Astrocyte (in vitro differentiated cells and primary cell): Measurements from ENCODE around the gene SPATA1. TPM values are rescaled to one million over a fixed set of nuclear protein-coding genes. Genes with fewer than 3 reads are reported as not detected.

ENCODE experiments used
- DNase-seq: peaks from one replicate; pipeline ENCODE4 v3.0.0-alpha.2; 2010; ENCODE audit warnings: low read depth
- FAIRE-seq: peaks from 2 replicates; lab custom pipeline; 2011; peaks lifted over from hg19 to GRCh38; lab: Jason Lieb, UNC
- H2AFZ ChIP-seq: 2 replicates; pipeline ENCODE4 v1.6.0; 2012; ENCODE audit warnings: low read depth, low read length, inconsistent platforms
- H3K27ac ChIP-seq: 2 replicates; pipeline ENCODE4 v1.5.1; 2011; ENCODE audit warnings: low read depth, low read length, inconsistent platforms
- H3K27me3 ChIP-seq: 2 replicates; pipeline ENCODE4 v1.6.0; 2011; ENCODE audit warnings: low read length, inconsistent platforms; ENCODE audit not compliant: insufficient read depth
- H3K36me3 ChIP-seq: 2 replicates; pipeline ENCODE4 v1.5.1; 2011; ENCODE audit warnings: low read length, inconsistent platforms; ENCODE audit not compliant: insufficient read depth
- H3K4me1 ChIP-seq: 2 replicates; pipeline ENCODE4 v1.5.1; 2011; ENCODE audit warnings: low read length, inconsistent platforms; ENCODE audit not compliant: insufficient read depth
- H3K4me2 ChIP-seq: 2 replicates; pipeline ENCODE4 v1.6.0; 2012; ENCODE audit warnings: low read length, inconsistent platforms
- H3K4me3 ChIP-seq: 2 replicates; pipeline ENCODE4 v1.5.1; 2011; ENCODE audit warnings: low read depth, mild to moderate bottlenecking, low read length, inconsistent platforms; ENCODE audit not compliant: insufficient read depth
- H3K79me2 ChIP-seq: 2 replicates; pipeline ENCODE4 v1.6.0; 2012; ENCODE audit warnings: mild to moderate bottlenecking, low read length, inconsistent platforms; ENCODE audit not compliant: insufficient read depth
- H3K9ac ChIP-seq: 2 replicates; pipeline ENCODE4 v1.6.0; 2012; ENCODE audit warnings: mild to moderate bottlenecking, low read length, inconsistent platforms
- H3K9me3 ChIP-seq: 2 replicates; pipeline ENCODE4 v1.5.1; 2012; ENCODE audit warnings: low read depth, mild to moderate bottlenecking, low read length, inconsistent platforms; ENCODE audit not compliant: insufficient read depth
- H4K20me1 ChIP-seq: 2 replicates; pipeline ENCODE4 v1.6.0; 2012; ENCODE audit warnings: low read length, inconsistent platforms; ENCODE audit not compliant: insufficient read depth
- H3K27ac Mint-ChIP-seq: one replicate; pipeline ENCODE4 v1.8.0; 2021; ENCODE audit warnings: mild to moderate bottlenecking, mixed read lengths; ENCODE audit not compliant: unreplicated experiment
- H3K27me3 Mint-ChIP-seq: one replicate; pipeline ENCODE4 v1.8.0; 2021; ENCODE audit warnings: low read depth, mixed read lengths; ENCODE audit not compliant: unreplicated experiment
- H3K36me3 Mint-ChIP-seq: one replicate; pipeline ENCODE4 v1.8.0; 2021; ENCODE audit warnings: low read depth, mixed read lengths; ENCODE audit not compliant: unreplicated experiment
- H3K4me1 Mint-ChIP-seq: one replicate; pipeline ENCODE4 v1.8.0; 2021; ENCODE audit warnings: low read depth, mixed read lengths; ENCODE audit not compliant: unreplicated experiment
- H3K4me3 Mint-ChIP-seq: one replicate; pipeline ENCODE4 v1.8.0; 2021; ENCODE audit warnings: mild to moderate bottlenecking, moderate library complexity, mixed read lengths; ENCODE audit not compliant: unreplicated experiment
- H3K9me3 Mint-ChIP-seq: one replicate; pipeline ENCODE4 v1.8.0; 2021; ENCODE audit warnings: mild to moderate bottlenecking, mixed read lengths; ENCODE audit not compliant: unreplicated experiment
- CTCF ChIP-seq: IDR thresholded peaks from 2 replicates; pipeline ENCODE4 v1.5.1; 2011; ENCODE audit warnings: low read depth, mild to moderate bottlenecking, inconsistent platforms, low read length, moderate library complexity; ENCODE audit not compliant: insufficient read depth
- total RNA-seq: library from RNA; stranded (reverse); gene quantifications from 2 replicates; pipeline ENCODE4 v1.2.1, GENCODE V29; 2021

SPATA1 gene
- total RNA-seq, 1 donor from 2014 or later, result 1.4 TPM

GRCh38 chr1:84615790-84616189, 109.6 kb downstream of the SPATA1 start:
- FAIRE-seq, result no peak
- Histone ChIP-seq H3K9me3 (peaks cover 12% of the 10 kb centered on the region), H2AFZ (no peak overlapping the region), H3K27me3 (no peaks in the 10 kb centered on the region), H3K4me1 (peaks cover 16% of the 10 kb centered on the region), H3K4me2 (no peak overlapping the region), H3K4me3 (no peak overlapping the region), H4K20me1 (no peaks in the 10 kb centered on the region), H3K9ac (no peak overlapping the region), H3K79me2 (no peaks in the 10 kb centered on the region), H3K27ac (no peak overlapping the region), H3K36me3 (no peaks in the 10 kb centered on the region)
- peaks cover 17% of the 10 kb centered on the region for H3K9me3 Mint-ChIP-seq
- no peaks in the 10 kb centered on the region for H3K27me3 Mint-ChIP-seq
- no peak for TF ChIP-seq CTCF
- peaks cover 19% of the 10 kb centered on the region for H3K4me1 Mint-ChIP-seq
- no peaks in the 10 kb centered on the region for H3K36me3 Mint-ChIP-seq
- no peak for DNase-seq
- H3K4me3 Mint-ChIP-seq, result no peak overlapping the region
- no peak overlapping the region for H3K27ac Mint-ChIP-seq

Other genes starting within 250 kb of the SPATA1 start
- 0.93 and 1.3 TPM in 2 replicates for gene SAMD13, start 204.7 kb upstream of the SPATA1 start, total RNA-seq
- not detected in 2 replicates for gene DNASE2B, start 107.9 kb upstream of the SPATA1 start, total RNA-seq
- 26.3 and 30.1 TPM in 2 replicates for gene RPF1, start 27.1 kb upstream of the SPATA1 start, total RNA-seq
- 178 and 185 TPM in 2 replicates for gene GNG5, start 195 bp downstream of the SPATA1 start, total RNA-seq
- gene CTBS, start 68.1 kb downstream of the SPATA1 start, total RNA-seq, result 16.9 and 18.6 TPM in 2 replicates
- gene SSX2IP, start 184.1 kb downstream of the SPATA1 start, total RNA-seq, result 13.4 and 14.1 TPM in 2 replicates